NCI-H748 treated with DMSO at 0.1 percent for 48 hours (cell line): ENCODE results near the gene RBM6.
A peak's percentile ranks its signal among the peaks of the same experiment; 100 is the strongest.

ENCODE experiments used
- DNase-seq: peaks from one replicate; lab custom pipeline; 2025; lab: John Stamatoyannopoulos, UW

Gene RBM6

DNA sequence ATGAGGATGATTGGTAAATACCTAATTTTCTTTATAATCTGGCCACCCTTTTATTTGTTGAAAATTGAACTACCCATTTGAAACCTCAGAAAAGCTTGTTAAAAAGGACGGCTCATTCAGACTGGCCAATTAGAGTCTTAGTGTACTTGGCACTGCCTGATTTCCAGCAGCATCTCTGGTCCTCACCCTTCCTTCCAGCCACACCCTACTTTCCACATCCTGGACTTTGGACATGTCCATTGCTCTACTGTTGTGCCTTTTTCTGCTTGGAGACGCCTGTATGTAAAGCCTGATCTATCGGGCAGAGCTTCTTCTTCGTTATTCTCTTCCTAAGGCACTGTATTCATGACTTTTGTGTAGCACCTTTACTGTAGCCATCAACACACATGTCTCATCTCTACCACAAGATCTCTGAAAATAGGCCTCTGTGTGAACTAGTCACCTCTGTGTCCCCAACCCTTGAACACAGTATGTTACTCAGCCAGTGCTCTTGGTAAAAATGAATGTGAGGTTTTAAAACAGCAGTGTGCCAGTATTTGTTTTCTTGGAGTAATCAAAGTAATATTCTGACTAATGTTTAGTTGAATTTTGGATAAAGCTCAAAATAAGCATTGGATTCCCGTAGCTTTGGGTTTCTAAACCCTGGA, 155.5 kb downstream of the RBM6 start:
- no peak for DNase-seq

DNA sequence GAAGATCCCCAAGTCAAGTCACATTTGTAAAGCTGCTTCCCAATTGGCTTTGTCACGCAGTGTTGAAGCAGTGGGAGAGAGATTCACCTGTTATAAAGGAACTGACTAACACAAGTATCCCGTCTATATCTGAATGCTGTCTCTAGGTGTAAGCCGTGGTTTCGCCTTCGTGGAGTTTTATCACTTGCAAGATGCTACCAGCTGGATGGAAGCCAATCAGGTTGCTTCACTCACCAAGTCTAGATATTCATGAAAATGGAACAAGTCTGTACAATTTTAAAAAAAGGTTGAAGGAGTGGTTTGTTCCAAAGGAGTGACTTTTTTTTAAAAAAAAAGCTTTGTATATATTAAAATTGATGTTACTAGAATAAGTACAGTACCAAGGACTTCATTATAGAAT, 160.4 kb downstream of the RBM6 start:
- DNase-seq, result no peak

DNA sequence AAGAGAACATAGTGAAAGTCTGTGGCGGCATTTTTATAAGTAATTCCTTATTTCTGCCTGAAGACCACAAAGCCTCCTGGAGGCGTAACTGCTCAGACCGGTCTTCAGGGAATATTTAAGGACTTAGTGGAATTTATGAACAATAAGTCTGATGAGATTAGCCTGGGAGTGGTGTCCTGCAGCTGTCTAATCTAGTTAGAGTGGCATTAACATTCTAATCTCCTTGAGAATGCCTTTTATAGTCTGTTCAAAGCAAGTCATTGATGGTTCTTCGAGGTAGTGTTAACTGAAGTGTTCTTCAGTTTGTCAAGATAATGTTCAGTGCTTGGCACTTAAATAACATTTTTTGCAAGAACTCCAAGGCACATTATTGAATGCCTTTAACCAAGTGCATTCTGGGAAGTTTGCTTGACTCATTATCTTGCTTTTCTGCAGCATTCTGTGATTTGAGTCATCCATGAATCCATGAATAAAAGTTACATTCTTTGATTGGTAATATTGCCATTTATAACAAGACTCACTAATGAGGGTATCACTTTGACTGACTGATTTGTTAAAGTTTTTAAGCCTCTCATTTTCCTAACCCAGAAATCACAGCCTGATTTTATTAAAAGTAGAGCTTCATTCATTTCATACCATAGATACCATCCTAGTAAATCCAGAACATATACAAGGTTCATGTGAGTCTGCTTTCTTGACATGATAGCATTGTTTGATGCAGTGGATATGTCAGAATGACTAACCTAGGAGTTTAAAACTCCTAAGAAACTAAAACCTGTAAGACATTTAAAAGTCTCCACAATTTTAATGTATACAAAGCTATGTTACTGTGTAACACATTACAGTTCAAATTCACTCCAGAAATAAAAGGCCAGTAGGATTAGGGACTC, 161.3 kb downstream of the RBM6 start:
- no peak for DNase-seq

DNA sequence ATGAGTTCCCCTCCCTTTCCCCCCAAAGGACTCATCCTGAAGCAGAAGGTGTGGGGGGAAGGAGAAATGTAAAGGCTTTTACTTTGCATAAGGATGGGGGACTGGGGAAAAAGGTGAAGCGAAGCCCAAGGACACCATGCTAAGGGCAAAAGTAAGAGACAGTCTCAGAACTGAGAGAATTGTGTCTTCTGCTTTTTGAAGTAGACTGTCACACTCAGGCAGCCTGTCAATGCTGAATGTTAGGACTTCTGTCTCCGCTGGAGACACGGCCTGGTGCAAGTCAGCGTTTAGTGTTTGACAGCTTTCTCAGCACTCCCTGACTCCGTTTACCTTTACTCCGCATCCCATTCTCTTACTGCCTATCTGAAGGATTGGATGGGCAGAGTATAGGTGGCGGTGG, 162.6 kb downstream of the RBM6 start:
- DNase-seq, result no peak

DNA sequence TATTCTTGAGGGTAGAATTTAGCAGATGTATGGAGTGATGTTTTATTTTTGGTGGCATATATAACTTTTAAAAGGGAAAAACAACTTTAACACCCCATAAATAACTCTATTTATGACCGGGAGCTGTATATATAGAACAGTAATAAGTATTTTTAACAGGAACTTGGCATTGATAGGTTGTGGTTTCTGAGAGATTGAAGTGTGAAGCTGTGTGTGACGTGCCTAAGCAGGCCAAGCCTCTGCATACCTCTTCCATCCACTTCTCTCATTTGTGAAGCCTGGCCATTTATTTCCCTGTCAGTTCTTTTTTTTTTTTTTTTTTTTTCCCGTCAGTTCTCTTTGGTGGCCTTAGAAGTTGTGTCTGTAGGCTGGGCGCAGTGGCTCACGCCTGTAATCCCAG, 171.8 kb downstream of the RBM6 start:
- DNase-seq, result no peak

DNA sequence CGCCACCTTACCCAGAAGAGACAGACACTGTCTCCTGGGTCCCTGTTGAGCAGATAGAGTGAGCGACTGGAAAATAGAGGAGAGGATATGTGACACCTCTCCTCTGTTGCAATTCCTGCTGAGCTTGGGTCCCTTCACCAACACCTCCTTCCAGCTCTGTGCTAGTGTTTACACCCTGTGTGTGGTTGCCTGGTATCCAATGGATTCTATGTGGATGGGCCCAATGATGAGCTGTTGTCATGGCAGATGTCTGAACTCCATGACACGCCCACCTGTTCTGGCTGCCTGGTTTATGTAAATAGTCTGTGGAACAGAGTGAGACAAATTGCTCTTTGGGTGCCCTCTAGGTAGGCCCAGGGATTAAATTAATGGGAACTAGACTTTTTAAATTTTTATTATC, 172.5 kb downstream of the RBM6 start:
- no peak for DNase-seq

DNA sequence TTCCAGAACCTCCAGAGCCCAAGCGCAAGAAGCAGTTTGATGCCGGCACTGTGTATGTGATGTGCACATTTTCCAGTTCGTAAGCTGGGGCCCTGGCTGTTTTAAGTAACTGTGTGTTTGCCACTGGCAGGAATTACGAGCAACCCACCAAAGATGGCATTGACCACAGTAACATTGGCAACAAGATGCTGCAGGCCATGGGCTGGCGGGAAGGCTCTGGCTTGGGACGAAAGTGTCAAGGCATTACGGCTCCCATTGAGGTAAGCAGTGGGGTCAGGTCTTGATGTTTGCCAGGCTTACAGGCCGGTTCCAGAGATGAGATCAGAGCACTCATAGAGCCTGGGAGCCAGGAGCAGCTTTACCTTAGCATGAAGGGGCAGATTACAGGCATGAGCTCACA, 177.2 kb downstream of the RBM6 start:
- DNase-seq, result no peak

DNA sequence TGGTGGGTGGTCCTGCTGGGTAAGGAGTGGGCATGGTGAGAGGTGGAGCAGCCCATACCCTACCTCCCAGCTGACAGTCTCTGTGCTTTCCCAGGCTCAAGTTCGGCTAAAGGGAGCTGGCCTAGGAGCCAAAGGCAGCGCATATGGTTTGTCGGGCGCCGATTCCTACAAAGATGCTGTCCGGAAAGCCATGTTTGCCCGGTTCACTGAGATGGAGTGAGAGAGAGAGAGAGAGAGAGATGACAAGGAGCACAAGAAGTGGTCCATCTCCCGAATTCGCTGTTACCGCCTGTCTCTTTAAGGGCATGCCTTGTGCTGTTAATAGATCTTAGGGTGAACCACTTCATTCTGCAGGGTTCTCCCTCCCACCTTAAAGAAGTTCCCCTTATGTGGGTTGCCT, 178.3 kb downstream of the RBM6 start:
- no peak for DNase-seq

DNA sequence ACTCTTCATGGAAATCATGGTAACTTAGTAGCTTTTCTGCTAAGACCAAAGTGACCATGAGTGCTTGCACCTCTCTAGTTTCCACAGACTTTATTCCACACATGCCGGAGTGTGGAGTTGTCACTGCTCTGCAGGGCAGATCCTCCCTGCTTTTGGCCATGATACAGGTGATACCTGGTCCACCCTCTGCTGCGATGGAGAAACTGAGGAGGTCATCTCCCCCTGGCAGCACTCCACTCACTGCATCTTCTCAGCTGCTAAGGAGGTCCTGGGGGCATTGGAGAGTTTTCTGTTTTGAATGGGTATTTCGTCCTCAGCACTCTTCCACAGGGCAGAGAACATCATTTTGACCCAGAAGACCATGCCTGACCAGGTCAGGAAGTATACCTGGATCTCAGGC, 179.8 kb downstream of the RBM6 start:
- DNase-seq, result no peak

DNA sequence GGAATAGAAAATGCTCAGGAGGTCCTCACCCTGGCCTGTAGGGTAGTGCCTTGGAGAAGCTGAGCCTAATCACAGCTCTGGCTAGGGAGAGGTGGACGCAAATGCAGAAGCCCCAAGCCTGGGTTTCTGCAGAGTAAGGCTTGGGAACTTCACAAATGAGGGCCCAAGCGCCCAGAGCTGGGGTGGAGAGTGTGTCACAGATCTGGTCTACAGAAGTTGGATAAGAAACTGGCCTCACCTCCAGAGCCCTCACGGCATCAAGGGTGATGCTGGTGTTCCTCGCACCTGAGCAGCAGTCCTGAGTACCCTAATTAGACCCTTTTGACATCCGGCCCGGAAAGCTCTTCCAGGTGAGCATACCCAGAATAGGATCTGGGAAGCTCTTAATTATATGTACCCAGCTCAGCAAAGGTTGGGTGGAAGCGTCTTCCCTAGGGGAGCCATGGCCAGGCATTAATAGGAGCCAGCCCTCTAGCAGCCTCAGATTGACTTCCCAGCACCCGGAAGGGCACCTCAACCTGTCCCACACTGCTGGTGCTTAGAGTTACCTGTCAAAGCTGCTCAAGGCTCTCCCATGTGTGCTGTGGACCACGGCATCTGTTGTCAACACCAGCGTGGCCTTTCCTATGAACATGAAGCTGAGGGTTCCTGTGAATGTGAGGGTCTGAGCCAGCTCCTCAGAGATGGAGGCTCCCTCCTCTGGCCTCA, 180.6 kb downstream of the RBM6 start:
- no peak for DNase-seq

DNA sequence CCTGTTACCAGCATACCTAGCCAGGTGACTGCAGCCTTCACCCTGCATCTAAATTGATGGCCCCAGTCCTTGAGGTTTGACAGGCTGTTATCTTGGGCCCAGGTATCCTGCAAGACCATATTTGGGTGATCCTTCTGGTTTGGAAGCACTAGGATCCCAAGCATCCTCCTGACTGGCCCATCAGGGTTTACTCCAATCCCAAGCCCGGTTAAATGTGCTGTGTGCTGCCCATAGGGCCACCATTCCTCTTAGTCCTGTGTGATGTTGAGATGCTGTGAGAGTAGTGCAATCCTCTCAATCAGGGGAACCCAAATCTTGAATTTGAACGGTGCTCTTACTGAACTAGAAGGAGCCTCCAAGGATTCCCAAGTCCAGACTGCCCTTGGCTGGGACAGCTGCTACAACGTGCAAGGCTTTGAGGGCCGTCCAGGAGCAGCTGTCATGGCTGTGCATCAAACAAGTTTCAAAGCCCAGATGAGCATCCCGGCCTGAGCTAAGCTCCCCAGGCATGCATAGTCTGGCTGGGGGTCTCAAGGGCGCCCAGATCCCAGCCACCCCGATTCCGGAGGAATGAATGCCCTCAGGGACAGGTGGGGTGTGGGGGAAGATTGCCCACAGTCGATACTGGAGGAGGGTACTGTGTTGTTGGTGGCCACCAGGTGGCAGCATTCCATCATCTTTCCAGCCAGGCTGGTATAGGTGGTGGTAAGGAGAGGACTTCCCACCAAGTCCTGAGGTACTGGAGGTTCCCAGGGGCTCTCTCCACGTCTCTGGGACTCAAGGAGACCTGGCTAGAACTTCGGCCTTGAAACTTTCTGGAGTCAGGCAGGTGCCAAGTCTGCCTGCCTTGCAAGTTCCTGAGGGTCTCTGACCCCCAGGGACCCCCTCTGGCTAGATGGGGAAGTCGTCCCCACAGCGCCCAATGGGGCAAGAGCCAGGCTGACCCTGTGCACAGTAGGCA, 181.4 kb downstream of the RBM6 start:
- DNase-seq, result peak; percentile 38

DNA sequence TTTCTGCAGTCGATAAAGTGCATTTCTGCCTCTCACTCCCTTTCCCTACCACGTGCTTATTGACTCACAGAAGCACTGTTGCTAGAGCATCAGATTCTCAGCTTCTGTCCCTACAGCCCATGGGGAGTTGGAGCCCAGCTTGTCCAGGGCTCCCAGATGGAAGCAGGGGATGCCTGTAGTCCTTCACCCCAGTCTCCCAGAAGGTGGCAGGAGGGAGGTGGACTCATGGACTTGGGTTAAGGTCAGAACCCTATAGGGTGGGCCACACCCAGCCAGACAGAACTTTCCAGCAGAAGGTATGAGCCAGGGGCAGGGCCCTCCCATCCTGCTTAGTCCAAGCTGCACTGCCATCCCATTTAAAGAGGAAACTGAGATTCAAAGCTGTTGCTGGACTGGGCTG, 182.1 kb downstream of the RBM6 start:
- DNase-seq, result no peak

DNA sequence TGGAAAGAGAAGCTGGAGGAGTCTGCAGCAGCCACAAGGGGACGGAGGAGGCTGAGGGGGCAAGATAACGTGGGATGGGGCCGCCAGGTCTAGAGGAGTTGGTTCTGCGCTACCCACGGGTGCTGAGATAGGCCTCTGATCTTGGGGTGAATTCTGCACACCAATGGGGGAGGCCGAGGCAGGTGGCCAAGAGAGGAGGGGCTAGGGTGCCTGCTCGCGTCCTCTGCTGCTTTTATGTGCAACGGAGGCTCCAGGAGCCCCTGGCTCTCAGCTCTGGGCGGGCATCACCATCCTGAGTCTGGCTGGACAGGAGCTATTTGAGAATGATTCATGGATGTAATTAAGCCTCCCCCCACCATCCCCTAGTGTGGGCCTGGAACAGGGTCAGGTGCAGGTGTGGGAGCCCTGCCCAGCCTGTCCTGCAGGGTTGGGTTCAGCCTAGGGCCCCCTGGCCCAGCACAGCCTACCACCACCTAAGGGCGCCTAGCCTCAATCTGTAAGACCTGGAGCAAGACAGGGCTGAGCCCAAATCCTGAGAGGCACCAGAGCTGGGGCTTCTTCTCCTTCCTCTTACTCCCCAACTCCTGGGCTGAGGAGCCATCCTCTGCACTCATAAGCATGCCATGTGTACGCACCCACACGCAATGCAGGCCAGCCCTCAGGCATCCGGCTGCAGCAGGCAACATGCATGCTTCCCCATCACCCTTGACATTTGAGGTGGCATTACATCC, 182.9 kb downstream of the RBM6 start:
- DNase-seq, result no peak

DNA sequence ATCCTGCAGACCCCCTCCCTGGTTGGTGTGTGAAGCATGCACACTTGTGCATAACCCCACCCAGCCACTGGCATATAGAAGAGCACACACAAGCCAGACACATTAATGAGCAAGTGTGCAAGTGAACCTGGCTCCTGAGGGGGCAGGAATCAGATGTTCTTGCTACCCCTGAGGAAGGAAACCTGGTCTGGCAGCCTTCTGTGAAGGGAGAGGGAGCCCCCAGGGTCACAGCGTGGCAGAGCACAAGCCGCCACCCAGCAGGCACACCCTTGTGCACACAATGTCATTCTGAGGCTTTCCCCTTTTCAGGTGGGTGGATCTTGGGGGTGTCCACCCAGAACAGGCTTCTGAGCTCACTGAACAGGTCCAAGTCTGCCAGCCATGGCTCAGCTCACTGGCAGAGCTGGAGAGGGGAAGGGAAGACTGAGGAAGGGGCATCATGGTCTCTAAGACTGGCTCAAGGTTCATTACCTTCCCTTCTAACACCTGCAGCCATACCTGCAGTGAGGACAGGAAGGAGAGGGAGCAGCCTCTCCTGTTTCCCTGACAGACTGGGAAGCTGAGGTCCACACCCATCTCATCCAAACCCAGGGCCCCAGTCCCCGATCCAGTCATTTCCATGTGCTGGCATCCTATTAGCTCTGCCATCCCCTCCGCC, 183.6 kb downstream of the RBM6 start:
- DNase-seq, result no peak

DNA sequence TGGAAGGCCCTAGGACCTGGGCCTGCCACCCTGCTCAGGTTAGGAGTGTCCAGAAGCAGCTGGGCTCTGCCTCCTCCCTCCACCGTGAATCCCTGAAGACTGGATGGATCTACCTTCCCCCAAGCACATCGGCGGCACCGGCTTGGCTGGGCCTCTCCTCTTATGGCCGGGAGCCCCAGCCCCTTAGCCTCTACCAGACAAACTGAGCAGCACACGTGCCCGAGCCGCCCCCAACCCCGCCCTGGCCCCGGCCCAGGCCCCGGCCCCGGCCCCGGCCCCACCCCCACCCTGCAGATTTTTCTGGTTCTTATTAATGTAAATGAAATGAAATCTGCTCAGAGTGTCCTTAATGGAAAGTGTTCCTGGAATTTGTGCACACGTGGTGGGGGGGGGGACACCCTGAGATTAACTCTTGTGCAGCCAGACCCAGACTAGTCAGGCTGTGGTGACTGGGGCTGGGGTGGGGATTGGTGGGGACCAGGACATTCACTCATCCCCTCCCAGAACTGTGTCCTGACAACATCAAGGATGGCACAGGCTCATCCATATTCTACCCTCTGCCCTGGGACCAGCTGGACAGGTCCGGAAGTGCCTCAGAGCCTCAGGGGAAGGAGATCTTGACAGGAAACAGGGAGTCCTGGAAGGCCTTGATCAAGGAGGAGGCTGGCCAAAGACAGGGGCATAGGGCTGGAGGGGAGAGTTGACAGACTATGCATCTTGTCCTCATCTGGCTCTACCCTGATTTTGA, 184.3 kb downstream of the RBM6 start:
- DNase-seq, result no peak

DNA sequence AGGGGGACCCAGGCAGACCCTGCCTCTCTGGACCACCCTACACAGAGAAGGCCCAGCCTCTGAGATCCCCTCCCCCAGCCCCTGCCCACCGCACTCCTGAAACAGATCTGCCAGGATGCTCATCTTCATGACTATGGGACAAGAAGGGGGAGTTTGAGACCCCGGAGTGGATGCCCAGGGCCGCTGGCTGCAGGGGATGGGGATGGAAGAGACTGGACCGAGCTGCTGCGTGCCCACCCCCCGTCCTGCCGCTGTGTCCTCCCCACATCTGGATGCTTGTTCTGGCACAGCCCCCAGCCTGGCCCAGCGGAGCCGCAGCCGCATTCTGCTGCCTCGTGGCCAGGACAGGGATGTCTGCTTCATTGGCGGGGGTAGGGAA, 184.8 kb downstream of the RBM6 start:
- no peak for DNase-seq

DNA sequence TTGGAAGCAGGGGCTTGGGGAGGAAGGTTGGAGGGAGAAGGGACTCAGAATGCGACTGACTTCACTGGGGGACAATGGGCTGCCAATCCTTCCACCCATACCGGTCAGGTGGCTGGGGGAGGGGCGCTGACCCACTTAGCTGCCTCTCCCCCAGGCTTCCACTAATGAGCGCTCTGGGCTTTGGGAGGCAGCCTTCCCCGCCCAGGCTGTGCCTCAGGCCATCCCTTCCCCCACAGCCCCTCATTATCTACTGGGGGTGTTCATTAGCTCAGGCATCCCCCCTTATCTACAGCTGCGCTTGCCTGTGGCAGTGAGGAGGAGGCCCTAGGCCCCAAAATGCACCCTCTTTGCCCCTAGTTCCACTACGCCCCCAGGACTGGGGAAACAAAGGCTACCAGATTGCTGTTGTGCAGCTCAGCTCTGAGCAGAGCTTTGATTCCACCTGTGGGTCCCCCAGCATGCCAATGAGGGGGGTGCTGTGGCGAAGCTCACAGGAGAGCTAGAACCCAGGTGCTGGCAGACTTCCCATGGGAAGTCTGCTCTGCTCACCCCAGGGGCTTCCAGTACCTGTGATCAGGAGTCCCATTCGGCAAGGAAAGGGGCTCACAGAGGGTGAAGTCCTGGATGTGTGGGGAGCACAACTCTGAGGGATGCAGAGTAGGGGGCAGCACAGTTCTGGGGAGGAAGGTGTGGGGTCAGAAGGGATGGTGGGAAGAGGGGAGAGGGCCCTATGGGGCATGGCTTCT, 185.8 kb downstream of the RBM6 start:
- DNase-seq, result no peak

DNA sequence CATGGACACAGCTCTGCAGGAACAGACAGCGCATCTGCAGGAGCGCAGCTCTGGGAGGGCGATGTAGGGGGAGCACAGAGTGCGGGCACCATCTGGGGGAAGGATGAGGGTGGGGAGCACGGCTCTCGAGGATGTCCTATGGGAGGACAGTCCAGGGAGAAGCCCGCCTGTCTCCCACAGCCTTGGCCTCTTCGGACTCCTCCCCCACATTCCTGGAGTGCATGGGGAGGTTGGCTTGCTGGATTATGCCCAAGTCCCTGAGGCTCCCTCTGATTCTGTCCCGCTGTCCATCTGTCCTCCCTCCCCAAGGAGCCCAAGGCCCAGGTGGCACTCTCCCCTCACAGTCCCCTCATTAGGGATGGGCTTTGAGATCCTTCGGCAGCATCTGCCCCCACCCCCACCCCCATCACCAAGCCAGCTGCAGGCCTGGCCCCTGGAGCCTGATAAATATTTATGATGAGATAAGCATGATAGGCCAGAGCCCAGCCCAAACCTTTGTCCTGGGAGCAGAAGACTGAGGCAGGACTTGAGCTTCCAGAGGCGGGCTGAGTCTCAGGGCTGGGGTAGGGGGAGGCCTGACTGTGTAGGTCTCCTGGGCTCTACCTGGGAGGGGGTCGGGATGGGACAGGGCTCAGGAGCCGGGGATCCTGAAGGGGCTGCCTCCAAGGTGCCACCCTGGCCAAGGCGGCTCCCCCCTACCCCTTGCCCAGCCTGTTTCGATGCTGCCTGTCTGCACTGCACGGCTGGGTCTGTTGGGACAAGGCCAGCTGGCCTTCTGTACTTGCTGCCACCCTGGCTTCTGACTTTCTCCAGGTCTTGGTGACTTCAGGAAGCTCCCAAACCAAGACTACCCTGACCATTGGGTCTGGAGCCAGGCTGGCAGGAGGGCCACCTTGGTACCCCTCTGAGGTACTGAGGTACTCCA, 186.6 kb downstream of the RBM6 start:
- no peak for DNase-seq
